NOMO-1 (cell line): ENCODE data around the gene CEP290.

Experiments used
- DNase-seq, 2 experiments: peaks; one replicate each; lab custom pipeline; 2025; ENCODE audit not compliant: unreplicated experiment in 2 of 2; lab: John Stamatoyannopoulos, UW

The CEP290 gene, protein sequence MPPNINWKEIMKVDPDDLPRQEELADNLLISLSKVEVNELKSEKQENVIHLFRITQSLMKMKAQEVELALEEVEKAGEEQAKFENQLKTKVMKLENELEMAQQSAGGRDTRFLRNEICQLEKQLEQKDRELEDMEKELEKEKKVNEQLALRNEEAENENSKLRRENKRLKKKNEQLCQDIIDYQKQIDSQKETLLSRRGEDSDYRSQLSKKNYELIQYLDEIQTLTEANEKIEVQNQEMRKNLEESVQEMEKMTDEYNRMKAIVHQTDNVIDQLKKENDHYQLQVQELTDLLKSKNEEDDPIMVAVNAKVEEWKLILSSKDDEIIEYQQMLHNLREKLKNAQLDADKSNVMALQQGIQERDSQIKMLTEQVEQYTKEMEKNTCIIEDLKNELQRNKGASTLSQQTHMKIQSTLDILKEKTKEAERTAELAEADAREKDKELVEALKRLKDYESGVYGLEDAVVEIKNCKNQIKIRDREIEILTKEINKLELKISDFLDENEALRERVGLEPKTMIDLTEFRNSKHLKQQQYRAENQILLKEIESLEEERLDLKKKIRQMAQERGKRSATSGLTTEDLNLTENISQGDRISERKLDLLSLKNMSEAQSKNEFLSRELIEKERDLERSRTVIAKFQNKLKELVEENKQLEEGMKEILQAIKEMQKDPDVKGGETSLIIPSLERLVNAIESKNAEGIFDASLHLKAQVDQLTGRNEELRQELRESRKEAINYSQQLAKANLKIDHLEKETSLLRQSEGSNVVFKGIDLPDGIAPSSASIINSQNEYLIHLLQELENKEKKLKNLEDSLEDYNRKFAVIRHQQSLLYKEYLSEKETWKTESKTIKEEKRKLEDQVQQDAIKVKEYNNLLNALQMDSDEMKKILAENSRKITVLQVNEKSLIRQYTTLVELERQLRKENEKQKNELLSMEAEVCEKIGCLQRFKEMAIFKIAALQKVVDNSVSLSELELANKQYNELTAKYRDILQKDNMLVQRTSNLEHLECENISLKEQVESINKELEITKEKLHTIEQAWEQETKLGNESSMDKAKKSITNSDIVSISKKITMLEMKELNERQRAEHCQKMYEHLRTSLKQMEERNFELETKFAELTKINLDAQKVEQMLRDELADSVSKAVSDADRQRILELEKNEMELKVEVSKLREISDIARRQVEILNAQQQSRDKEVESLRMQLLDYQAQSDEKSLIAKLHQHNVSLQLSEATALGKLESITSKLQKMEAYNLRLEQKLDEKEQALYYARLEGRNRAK (N-terminal part only)

DNA sequence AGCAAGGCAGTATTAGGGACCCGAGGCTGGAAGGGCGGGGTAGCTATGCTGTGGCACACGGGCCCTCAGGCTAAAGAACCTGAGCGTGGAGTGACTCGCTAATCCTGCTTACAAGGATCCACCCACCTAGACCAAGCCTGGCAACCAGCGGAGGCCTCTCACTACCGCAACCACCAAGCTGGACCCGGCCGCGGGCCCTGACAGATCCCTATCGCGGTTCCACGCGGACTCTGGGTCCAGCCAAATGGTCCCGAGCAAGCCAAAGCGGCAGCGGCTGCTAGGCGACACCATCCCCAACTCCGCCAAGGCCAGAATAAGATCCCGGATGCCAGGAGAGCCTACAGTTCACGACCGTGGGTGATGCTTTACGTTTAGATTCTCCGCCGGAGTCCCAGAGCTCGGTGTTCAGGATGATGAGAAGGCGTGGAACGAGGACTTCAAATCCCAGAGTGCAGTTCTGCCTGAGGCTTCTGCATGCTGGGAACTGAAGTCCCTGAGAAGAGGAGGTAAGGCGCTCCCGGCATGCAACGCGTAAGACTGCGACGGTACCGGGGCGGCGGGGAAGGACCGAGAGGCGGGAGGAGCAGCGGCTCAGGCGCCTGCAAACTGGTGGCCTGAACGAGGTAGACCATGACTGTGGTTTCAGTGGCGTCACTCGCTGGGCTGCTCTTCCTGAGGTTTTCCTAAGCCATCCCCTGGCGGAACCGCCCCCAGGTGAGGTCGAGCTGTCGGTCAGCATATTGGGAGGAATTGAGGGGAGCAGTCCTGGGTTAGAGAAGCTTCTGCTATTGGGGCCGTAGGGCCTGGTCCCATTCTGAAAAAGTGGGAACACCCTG, at the start of gene CEP290, which contains the start of gene TMTC3:
CEP290 (minus strand) TSS at position 315 of the 836 bp plus-strand sequence. CDS start 781 bp downstream, outside the sequence.
TMTC3 (plus strand) TSS at position 534 of the 836 bp plus-strand sequence. CDS start 6,009 bp downstream, outside the sequence.
- peak; percentile 92 to 99 for DNase-seq

DNA sequence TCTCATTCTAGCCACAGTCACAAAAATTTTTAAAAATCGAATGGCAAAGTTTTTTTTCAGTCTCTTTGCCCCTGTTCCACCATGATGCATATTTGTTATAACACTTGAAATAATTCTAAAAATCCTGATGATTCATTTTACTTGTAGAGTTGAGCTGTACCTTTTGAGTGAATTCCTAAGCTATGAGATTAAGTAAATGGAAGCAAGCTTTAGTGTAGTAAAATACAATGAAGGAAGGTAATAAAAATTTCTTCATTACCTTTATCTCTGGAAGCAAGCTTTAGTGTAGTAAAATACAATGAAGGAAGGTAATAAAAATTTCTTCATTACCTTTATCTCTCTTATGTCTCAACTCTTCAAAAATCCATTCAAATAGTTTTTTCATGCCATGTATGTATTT, 46.3 kb upstream of the CEP290 start:
- no peak for DNase-seq

DNA sequence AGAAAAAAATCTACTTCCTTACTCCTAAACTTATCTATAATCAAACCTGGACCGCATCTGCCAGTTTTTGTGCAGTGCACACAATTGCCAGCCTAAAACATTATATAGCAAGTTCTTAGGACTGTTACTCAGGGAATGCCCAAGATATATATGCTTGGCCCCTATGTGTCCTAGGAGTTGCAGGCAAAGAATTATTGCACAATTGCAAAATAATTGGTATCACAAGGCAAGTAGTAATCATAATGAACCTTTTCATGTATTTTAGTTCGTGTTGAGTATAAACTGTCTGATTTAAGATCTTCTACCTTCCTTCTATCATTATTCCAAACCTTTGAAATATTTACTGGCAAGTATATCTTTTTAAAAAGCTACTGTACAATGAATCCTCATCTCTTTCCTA, 45.7 kb upstream of the CEP290 start:
- DNase-seq, result no peak

DNA sequence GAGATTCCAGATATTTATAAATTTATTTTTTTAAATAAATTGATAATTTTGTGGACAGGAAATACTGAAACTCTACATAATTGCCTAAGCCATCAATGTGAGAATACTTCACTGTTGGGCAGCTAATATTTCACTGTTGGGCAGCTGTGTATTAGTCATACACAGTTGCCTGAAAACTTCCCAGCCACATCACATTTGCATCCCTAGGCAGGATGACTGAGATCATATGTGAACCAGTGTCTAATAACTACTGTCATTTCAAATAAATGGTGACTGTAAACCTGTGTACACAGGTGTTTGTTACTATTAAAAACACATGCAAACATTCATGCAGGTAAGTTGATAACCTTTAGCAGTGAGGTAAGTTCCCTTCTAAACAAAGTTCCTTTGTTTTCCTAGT, 44.1 kb upstream of the CEP290 start:
- no peak for DNase-seq

DNA sequence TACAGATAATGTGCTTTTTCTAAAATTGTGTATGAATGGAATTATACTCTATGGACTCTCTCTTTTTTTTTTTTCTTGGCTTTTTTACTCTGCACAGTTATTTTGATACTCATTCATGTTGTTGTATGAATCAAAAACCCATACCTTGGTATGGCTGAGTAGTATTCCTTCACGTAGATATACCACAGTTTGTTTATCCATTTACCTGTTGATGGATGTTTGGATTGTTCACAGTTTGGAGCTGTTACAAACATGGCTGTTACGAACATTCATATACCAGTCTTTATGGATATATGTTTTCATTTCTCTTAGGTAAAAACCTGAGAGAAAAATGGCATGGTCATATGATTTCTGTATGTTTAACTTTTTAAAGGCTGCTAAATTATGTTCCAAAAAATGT, 43.4 kb upstream of the CEP290 start:
- DNase-seq, result no peak

DNA sequence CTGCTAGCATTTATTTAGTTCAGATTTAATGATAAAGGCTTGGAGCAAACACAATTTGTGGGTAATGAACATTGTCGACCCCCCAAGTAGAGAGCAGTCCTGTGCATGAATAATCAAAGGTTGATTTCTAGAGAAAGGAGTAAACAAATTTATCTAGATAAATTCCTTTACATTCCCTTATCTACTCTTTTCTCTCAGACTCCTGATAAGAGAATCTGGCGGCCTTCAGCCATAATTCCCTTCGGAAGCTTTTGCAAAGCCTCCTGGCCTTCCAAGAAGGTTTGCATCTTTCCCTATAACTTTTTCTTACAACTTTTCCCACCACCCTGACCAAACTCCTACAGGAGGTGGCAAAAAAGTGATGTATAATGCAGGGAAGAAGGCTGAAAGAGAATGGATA, 42.3 kb upstream of the CEP290 start:
- no peak for DNase-seq

DNA sequence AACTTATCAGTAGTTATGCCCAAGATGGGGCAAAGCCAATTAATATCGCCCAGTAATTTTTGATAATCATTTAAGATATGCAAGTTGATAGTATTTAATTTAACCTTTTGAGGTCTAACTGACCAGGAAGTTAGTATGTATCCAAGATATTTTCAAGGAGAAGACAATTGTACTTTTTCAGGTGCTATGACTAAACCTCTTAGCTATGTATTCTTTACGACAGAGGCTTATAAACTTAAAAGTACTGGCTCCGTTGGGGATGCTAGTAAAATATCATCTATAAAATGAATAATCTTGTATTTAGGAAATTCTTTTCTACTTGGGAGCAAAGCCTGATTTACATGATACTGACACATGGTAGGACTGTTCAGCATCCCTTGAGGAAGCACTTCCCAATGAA, 40.5 kb upstream of the CEP290 start:
- no peak for DNase-seq

DNA sequence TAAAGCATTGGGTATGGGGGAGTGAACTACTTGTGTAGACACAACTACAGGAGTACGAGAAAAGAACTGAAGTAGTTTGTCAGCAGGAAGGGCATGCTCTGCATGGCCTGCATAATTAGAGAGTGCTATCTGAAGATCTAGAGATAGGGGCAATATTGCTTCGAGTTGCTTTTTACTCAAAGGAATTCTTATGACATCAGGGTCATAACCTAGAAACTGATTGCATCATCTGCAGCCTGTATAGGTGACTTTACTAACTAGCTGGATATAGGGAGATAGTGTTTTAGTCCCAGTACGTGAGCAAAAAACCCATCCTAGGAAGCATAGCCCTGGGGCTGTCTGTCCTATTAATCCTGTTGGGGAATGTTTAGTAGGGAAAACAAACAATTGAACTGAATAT, 40.0 kb upstream of the CEP290 start:
- DNase-seq, result no peak

DNA sequence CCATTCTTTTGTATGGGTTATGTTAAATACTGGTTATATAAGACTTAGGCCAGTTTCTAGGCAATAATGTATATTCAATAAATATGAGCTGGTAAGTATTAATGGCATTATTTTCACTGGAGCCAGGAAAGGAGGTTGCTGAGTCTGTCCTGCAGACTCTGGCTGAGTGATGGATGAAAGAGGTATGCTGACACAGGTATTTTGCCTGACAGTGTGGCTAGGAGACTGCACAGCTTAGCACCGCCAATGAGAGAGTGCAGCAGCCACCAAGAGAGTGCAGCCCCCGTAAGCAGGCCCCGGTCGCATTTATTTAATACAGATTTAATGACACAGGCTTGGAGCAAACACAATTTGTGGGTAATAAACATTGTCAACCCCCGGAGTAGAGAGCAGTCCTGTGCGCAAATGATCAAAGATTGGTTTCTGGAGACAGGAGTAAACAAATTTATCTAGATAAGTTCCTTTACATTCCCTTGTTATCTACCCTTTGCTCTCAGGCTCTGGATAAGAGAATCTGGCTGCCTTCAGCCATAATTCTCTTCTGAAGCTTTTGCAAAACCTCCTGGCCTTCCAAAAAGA, 37.6 kb upstream of the CEP290 start:
- DNase-seq, result no peak

DNA sequence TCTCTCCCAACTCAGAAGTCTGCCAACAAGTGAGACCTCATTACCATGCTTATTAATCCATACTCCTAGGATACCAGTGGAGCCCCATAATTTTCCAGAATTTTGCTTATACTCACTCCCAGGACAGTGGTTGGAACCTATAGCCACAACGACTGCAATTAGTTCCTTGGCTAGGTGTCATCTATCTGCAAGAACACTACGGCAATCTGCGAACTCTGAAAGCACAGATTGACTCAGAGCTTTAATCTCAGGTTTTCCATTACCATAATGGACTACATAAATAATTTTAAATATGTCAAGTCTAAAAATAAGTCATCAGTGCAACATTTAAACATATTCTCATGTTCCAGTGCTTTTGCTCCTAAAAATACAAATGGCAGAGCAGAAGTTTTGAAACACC, 33.7 kb upstream of the CEP290 start:
- DNase-seq, result no peak

DNA sequence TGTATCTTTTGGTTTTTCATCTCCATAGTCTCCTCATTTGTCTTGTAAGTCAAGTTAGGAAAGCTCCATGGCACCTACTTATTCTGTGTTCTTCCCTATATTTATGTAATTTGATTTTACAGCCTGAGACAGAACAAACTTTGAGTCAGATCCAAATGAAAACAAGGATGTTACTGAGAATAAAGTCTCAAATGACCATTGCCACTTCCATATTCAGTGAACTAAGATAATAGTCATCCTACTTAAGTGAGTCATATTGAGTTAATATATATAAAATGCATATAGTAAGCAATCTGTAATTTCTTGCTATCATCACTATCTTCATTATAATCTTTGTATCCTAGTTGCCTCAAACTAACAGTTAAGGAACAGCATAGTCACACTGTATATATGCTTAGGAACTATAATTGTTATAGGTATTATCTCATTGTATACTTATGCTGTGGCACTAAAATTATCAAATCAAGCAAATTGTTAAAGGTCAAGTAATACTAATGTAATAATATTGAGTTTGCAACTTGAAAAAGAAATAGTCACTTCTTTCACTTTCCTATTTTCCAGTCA, 31.0 kb upstream of the CEP290 start:
- no peak for DNase-seq

DNA sequence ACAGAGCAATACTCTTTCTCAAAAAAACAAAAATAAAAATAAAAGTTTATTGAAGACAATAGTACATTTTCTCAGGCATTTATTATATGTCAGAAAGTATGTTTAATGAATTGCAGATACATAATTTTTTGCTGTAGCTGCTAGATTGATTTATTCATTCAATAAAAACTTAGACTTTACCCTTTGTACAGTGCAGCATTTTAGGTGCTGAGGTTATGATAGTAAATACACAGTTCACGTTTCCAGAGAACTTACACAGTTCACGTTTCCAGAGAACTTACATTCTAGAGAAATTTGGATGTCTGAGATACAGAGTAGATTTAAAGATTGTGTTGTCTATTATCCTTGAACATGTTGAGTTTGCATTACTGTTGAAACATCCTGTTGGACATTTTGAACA, 25.5 kb upstream of the CEP290 start:
- DNase-seq, result no peak

DNA sequence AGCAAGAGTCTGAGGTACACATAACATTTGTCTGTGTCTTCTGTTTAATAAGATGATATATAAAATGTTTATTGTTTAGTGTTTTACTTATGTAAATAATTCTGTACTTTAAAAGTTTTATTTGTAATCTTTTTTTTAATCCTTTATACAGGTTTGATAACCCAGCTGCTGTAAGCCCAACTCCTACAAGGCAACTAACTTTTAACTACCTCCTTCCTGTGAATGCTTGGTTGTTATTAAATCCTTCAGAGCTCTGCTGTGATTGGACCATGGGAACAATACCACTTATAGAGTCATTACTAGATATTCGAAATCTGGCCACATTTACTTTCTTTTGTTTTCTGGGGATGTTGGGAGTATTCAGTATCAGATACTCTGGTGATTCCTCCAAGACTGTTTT, 24.3 kb upstream of the CEP290 start:
- no peak for DNase-seq

DNA sequence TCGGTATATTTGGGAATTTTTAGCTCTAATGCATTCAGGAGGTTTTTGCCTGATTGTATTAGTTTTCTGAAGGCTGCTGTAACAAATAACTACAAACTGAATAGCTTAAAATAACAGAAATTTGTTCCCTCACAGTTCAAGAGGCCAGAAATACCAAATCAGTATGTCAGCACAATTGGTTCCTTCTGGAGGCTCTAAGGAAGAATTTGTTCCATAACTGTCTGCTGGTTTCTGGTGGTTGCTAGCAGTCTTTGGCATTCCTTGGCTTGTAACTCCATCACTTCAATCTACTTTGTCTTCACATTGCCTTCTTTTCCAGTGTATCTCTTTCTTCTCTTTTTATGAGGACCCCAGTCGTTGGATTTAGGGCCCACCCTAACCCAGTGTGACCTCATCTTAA, 21.5 kb upstream of the CEP290 start:
- DNase-seq, result no peak

DNA sequence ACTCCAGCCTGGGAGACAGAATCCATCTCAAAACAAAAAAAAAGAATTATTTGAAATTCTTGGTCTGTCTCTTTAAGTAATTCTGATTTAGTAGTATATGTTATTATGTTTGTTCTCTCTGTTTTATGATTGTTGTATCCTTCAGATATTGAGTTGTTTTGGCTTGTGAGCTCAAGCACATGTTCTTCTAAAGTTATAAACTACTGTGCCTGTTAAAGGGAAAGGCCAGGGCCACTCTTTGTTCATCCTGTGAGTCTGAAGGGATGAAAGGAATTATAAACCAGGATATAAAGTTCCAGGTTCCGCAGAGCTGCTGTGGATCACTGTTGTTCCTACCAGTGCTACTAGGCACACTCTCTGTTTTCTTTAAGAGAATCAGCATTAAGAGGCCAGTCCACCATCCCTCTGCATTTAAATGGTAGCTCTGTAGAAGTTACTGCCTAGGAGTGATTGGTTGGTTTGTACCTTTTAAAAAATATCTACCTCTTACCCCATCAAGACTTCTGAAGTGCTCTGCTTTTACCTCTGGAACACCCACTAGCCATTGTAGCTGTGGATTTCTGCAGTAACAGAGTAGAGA, 14.3 kb upstream of the CEP290 start:
- DNase-seq, result no peak

DNA sequence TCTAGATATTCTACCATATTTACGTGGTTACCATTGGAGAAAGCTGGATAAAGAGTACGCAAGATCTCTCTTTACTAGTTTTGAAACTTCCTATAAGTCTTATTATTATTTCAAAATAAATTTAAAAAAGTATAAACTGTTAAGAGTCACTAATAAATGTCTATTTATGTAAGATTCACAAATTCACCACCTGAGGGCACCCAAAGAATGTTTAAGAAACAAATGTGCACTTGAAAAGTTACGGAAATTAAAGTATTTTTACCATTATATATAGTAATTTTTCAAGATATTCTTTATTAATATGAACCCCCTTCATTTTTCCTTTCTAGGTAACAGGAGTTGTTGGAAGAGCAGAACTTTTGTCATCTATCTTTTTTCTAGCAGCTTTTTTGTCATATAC, 12.1 kb upstream of the CEP290 start:
- DNase-seq, result peak in 1 of 2 experiments; percentile 5

DNA sequence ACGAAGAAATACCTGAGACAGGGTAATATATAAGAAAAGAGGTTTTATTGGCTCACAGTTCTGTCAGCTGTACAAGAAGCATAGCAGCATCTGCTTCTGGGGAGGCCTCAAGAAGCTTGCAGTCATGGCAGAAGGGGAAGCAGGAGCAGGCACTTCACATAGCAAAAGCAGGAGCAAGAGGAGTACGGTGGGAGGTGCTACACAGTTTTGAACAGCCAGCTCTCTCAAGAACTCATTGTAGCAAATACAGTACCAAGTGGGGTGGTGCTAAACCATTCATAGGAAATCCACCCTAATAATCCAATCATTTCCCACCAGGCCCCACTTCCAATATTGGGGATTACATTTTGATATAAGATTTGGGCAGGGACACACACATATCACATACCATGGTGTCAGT, 8.2 kb upstream of the CEP290 start:
- no peak for DNase-seq

DNA sequence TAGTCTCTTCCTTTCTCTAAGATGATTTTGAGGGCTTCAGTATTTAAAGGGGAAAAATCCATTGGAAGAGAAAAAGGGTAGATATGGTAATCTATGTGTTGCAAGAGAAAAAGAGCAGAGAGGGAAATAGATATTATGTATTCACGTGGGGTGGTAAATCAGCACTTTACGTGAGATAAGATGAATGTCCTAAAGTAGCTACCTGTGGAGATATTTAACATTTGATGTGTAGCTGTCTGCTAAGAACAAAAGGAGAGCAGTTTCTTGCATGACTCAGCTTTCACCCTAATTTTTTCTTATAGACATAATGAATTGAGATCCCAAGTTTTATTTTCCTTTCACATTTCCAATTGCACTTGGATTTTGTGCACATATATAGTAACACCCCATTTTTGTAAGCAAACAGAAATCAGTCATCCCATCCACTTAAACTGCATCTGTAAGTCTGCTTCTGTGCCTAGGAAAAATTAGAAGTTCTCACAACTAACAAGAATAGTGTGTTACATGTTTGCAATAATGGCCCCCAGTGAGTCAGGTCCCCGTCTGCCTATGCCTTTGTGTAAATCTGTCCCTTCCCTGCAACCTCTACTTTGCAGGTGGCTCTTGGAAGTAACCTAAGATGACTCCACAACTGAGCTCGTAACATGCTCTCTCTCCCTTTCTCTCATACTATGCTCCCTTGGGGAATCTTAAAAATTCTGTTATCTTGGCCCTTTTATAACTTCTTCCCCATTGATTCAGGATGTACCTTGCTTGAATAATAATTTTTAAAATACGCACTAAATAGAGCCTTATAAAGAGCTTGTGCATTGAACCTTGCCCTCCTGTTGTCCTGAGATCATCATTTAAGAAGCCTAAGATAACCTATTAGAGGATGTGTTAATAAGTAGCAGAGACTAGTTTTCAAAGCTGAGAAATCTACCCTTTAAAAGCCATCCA, 3.9 kb upstream of the CEP290 start:
- DNase-seq, result no peak
